HepG2 (cell line): ENCODE results near the gene ACP7. TPM values are rescaled to one million over a fixed set of nuclear protein-coding genes. Genes with fewer than 3 reads are reported as not detected.

ENCODE experiments used
- ATAC-seq: fragments of 200-7000 bp; cut with Tn5 transposase; 3 replicates; pipeline ENCODE4 v1.9.1; 2020; ENCODE audit warnings: mild to moderate bottlenecking, moderate library complexity
- BruUV-seq: library from RNA; stranded (reverse); fragments of 400-500 nt; replicated peaks from 2 replicates; lab custom pipeline; 2021; lab: Mats Ljungman, UMichigan
- CTCF ChIA-PET: fragments of 300-600 bp; formaldehyde crosslinking; extraction: SDS; loops from one replicate; lab custom pipeline; 2021; ENCODE audit warnings: low total read pairs, inconsistent platforms, low intra/inter-chr PET ratio; lab: Yijun Ruan, JAX
- POLR2A ChIA-PET: fragments of 350-600 bp; sonication (Branson Sonifier 250); formaldehyde crosslinking; loops from one replicate; lab custom pipeline; 2020; ENCODE audit warnings: antibody characterized with exemption, inconsistent platforms; lab: Yijun Ruan, JAX
- DNase-seq: peaks from one replicate; pipeline ENCODE4 v3.0.0-alpha.2; 2015; ENCODE audit warnings: low spot score
- FAIRE-seq: peaks from 3 replicates; lab custom pipeline; 2011; peaks lifted over from hg19 to GRCh38; lab: Jason Lieb, UNC
- H2AFZ ChIP-seq: one replicate; pipeline ENCODE4 v1.6.1; 2011; ENCODE audit warnings: low read length, inconsistent platforms
- H3K27ac ChIP-seq: fragments of 300-600 bp; 3 replicates; pipeline ENCODE4 v1.8.0; 2011; ENCODE audit warnings: mixed run types, mild to moderate bottlenecking, mixed read lengths, low read length, inconsistent platforms; ENCODE audit not compliant: insufficient read depth; ENCODE audit errors: extremely low read length
- H3K27me3 ChIP-seq, 2 experiments: fragments of 200-600 bp in 1 of 2; 2 replicates in 1 of 2; 3 replicates in 1 of 2; pipeline versions ENCODE4 v1.6.0 to v1.8.0; 2011; ENCODE audit warnings: low read length in 2 of 2, mild to moderate bottlenecking in 2 of 2, moderate library complexity in 2 of 2, inconsistent platforms in 1 of 2; ENCODE audit not compliant: insufficient read depth in 2 of 2, control insufficient read depth in 1 of 2
- H3K36me3 ChIP-seq, 2 experiments: fragments of 200-600 bp in 1 of 2; replicated peaks in 1 of 2; 2 replicates in 1 of 2; 3 replicates in 1 of 2; pipeline versions ENCODE4 v1.5.1 to v1.8.0; 2011; ENCODE audit warnings: low read length in 2 of 2, inconsistent platforms in 1 of 2; ENCODE audit not compliant: insufficient read depth in 2 of 2, control insufficient read depth in 1 of 2
- H3K4me1 ChIP-seq: 2 replicates; pipeline ENCODE4 v1.5.1; 2012; ENCODE audit warnings: low read length, inconsistent platforms; ENCODE audit not compliant: insufficient read depth
- H3K4me2 ChIP-seq: 2 replicates; pipeline ENCODE4 v1.6.0; 2011; ENCODE audit warnings: low read depth, low read length, inconsistent platforms
- H3K4me3 ChIP-seq, 3 experiments: fragments of 200-600 bp in 1 of 3; sonication (generic), shearing (Covaris generic) in 1 of 3; replicated peaks in 1 of 3; 2 replicates each; pipeline ENCODE4 v1.5.1; 2011 to 2016; ENCODE audit warnings: low read length in 3 of 3, inconsistent platforms in 2 of 3, low read depth in 2 of 3, mild to moderate bottlenecking in 2 of 3, control low read depth in 1 of 3, mixed read lengths in 1 of 3; ENCODE audit not compliant: insufficient read depth in 1 of 3
- H3K79me2 ChIP-seq: one replicate; pipeline ENCODE4 v1.6.1; 2011; ENCODE audit warnings: low read length, inconsistent platforms; ENCODE audit not compliant: insufficient read depth
- H3K9ac ChIP-seq: 2 replicates; pipeline ENCODE4 v1.6.0; 2011; ENCODE audit warnings: mild to moderate bottlenecking, low read depth, low read length, inconsistent platforms; ENCODE audit not compliant: insufficient read depth
- H3K9me3 ChIP-seq: 2 replicates; pipeline ENCODE4 v1.5.1; 2012; ENCODE audit warnings: mild to moderate bottlenecking, low read length
- H4K20me1 ChIP-seq: 2 replicates; pipeline ENCODE4 v1.6.0; 2011; ENCODE audit warnings: inconsistent platforms, mild to moderate bottlenecking, low read length, moderate library complexity; ENCODE audit not compliant: insufficient read depth
- CHCHD3 ChIP-seq: sonication (generic); formaldehyde crosslinking; IDR thresholded peaks from 2 replicates; pipeline ENCODE4 v1.8.0; 2022; ENCODE audit warnings: mild to moderate bottlenecking, missing genetic modification reagents, moderate library complexity
- FOXO1 ChIP-seq: sonication (generic); formaldehyde crosslinking; IDR thresholded peaks from 2 replicates; pipeline ENCODE4 v1.4.0; 2020; ENCODE audit warnings: missing genetic modification reagents
- HES4 ChIP-seq: sonication (generic); formaldehyde crosslinking; IDR thresholded peaks from 2 replicates; pipeline ENCODE4 v1.9.0; 2021; ENCODE audit warnings: mild to moderate bottlenecking, missing genetic modification reagents, borderline replicate concordance
- POLR2G ChIP-seq: fragments of 200-400 bp; formaldehyde crosslinking; IDR thresholded peaks from 2 replicates; pipeline ENCODE4 v1.6.1; 2018; ENCODE audit warnings: mild to moderate bottlenecking, low read depth, low read length, moderate library complexity
- TOPORS ChIP-seq: sonication (generic); formaldehyde crosslinking; IDR thresholded peaks from 2 replicates; pipeline ENCODE4 v1.8.0; 2023; ENCODE audit warnings: mild to moderate bottlenecking, missing genetic modification reagents
- ZMYM3 ChIP-seq: sonication (generic); formaldehyde crosslinking; IDR thresholded peaks from 2 replicates; pipeline ENCODE4 v1.5.1; 2020; ENCODE audit warnings: mild to moderate bottlenecking, missing genetic modification reagents
- ZNF207 ChIP-seq: fragments of 450-650 bp; IDR thresholded peaks from 2 replicates; pipeline ENCODE4 v1.6.1; 2016; ENCODE audit warnings: antibody characterized with exemption, borderline replicate concordance
- ZNF251 ChIP-seq: sonication (generic); formaldehyde crosslinking; IDR thresholded peaks from 2 replicates; pipeline ENCODE4 v1.9.0; 2021; ENCODE audit warnings: mild to moderate bottlenecking, missing genetic modification reagents
- ZNF577 ChIP-seq: sonication (generic); formaldehyde crosslinking; IDR thresholded peaks from 2 replicates; pipeline ENCODE4 v1.4.0; 2020; ENCODE audit warnings: mild to moderate bottlenecking, low read depth, missing genetic modification reagents, borderline replicate concordance
- WGBS: methylation state at CpG from one replicate; pipeline ENCODE4 v1.1.6; 2017; ENCODE audit warnings: low lambda C conversion rate; 5-methylcytosine and 5-hydroxymethylcytosine counted together
- in situ Hi-C: cut with HindIII; loops from 2 replicates; pipeline ENCODE4 v1.10.0; 2017; ENCODE audit warnings: low pct_unique_long_range_greater_than_20kb; ENCODE audit not compliant: extremely low pct_ligation_motif_present
- intact Hi-C: fragments of 100-400 bp; cut with micrococcal nuclease; formaldehyde crosslinking; loops from one replicate; pipeline ENCODE4 v1.10.0; 2022; ENCODE audit not compliant: unreplicated experiment
- polyA plus RNA-seq, 8 experiments: library from polyadenylated mRNA; depleted of rRNA in 3 of 8; stranded (reverse) in 7 of 8; unstranded in 1 of 8; fragments of >200 nt; fragmentation: Illumina TruSeq in 4 of 8; extraction: Trizol in 4 of 8; gene quantifications; 2 replicates each; pipeline versions ENCODE4 v1.2.1 to v1.2.3, GENCODE V29; 2011 to 2016; ENCODE audit warnings: low read depth in 4 of 8, missing spikeins in 1 of 8, mixed read lengths in 1 of 8; ENCODE audit not compliant: insufficient read depth in 1 of 8
- total RNA-seq, 5 experiments: library from RNA; depleted of rRNA; stranded (reverse); fragments of >200 nt; fragmentation: Illumina TruSeq; extraction: Trizol; gene quantifications; 2 replicates each; pipeline ENCODE4 v1.2.3, GENCODE V29; 2016; ENCODE audit warnings: low read depth in 1 of 5
- TF ChIP-seq, protein P1 (sequence below): sonication (generic); formaldehyde crosslinking; IDR thresholded peaks from 2 replicates; pipeline ENCODE4 v1.5.0; 2020; ENCODE audit warnings: mild to moderate bottlenecking, missing genetic modification reagents, moderate library complexity
- TF ChIP-seq, protein P2 (sequence below): IDR thresholded peaks from 2 replicates; pipeline ENCODE4 v1.6.1; 2012; ENCODE audit warnings: low read depth, low read length, improper control_type of control experiment
- TF ChIP-seq, protein P3 (sequence below): sonication (generic); formaldehyde crosslinking; IDR thresholded peaks from 2 replicates; pipeline ENCODE4 v1.4.0; 2020; ENCODE audit warnings: missing genetic modification reagents
- TF ChIP-seq, protein P4 (sequence below): sonication (generic); formaldehyde crosslinking; IDR thresholded peaks from 2 replicates; pipeline ENCODE4 v1.4.0; 2020; ENCODE audit warnings: missing genetic modification reagents
- TF ChIP-seq, protein P5 (sequence below): IDR thresholded peaks from 2 replicates; pipeline ENCODE4 v1.6.1; 2016

ACP7 gene
- total and polyA plus RNA-seq, 2 of the 13 experiments (the other 11 are each of a cell fraction or from before 2014, with no cell fraction given): not detected

DNA sequence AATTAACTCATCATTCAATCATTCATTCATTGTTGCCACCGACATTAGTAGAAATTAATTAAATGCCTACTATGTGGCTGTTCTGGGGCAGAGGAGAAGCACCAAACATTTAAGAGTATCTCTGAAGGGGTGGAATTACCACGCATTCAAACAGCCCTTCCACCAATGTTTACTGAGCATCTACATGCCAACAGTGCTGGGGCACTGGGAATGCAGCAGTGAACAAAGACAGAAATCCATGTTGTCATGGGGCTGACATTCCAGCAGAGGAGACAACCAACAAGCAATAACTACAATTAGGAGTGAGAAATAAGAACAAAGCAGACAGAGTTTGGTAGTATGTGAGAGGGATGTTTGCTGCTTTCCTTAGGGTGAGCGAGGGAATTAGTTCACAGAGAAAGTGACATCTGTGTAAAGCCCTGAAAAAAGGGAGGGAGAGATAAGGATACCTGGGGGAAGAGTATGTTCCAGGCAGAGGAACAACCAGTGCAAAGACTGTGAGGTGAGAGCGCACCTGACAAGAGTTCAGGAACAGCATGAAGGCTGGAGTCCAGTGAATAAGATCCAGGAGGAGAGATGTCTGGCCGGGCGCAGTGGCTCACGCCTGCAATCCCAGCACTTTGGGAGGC is 40.1 kb downstream of the ACP7 start (continued):
- TF ChIP-seq, protein P1, sequence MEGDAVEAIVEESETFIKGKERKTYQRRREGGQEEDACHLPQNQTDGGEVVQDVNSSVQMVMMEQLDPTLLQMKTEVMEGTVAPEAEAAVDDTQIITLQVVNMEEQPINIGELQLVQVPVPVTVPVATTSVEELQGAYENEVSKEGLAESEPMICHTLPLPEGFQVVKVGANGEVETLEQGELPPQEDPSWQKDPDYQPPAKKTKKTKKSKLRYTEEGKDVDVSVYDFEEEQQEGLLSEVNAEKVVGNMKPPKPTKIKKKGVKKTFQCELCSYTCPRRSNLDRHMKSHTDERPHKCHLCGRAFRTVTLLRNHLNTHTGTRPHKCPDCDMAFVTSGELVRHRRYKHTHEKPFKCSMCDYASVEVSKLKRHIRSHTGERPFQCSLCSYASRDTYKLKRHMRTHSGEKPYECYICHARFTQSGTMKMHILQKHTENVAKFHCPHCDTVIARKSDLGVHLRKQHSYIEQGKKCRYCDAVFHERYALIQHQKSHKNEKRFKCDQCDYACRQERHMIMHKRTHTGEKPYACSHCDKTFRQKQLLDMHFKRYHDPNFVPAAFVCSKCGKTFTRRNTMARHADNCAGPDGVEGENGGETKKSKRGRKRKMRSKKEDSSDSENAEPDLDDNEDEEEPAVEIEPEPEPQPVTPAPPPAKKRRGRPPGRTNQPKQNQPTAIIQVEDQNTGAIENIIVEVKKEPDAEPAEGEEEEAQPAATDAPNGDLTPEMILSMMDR (CRISPR knock-in tag): 0 out of 2 replicates have a peak, but pooled peaks have one; percentile 10
- TF ChIP-seq, protein P2, sequence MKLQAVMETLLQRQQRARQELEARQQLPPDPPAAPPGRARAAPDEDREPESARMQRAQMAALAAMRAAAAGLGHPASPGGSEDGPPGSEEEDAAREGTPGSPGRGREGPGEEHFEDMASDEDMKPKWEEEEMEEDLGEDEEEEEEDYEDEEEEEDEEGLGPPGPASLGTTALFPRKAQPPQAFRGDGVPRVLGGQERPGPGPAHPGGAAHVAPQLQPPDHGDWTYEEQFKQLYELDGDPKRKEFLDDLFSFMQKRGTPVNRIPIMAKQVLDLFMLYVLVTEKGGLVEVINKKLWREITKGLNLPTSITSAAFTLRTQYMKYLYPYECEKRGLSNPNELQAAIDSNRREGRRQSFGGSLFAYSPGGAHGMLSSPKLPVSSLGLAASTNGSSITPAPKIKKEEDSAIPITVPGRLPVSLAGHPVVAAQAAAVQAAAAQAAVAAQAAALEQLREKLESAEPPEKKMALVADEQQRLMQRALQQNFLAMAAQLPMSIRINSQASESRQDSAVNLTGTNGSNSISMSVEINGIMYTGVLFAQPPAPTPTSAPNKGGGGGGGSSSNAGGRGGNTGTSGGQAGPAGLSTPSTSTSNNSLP: no peak

DNA sequence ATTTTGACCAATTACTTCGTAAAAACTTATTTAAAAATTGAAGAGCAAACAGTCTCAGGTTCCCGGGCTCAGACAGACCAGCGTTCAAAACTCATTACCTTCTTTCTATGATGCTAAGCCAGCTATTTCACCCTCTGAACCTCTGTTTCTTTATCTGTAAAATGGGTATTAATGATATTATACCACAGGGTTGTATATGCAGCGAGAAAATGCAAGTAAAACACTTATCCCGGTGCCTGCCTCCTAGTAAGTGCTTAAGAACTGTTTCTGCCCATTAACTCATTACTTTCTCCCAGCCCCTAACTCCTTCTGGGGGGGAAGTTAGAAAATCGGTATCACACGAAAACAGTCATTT is 41.0 kb downstream of the ACP7 start:
- peak overlapping the region; percentile 17 to 87 (median 35) for H3K4me3 ChIP-seq
- peaks cover 59% of the 10 kb centered on the region for H3K4me1 ChIP-seq
- H3K4me2 ChIP-seq: peak overlapping the region; percentile 79
- no peak for DNase-seq
- no peak for FAIRE-seq
- CTCF ChIA-PET: no interaction called here
- no peak for ATAC-seq
- intact Hi-C loops: no loop called here
- peak overlapping the region; percentile 80 for H2AFZ ChIP-seq
- peaks cover 22% of the 10 kb centered on the region for H4K20me1 ChIP-seq
- in situ Hi-C loops: no loop called here
- BruUV-seq: no TSS peak
- POLR2A ChIA-PET: interaction anchor here (2.5 kb wide), 1 partner anchor 20 kb away, joined by 35 read pairs; no protein-coding TSS in a partner anchor
- H3K79me2 ChIP-seq: peaks cover 40% of the 10 kb centered on the region
- no peaks in the 10 kb centered on the region for H3K27me3 ChIP-seq
- 0 out of 5 replicates have a peak, but pooled peaks cover 0 to 3% of the 10 kb centered on the region in 2 experiments for H3K36me3 ChIP-seq
- WGBS: 35% methylated on average over 7 of the region's 7 CpGs
- H3K27ac ChIP-seq: peak overlapping the region; percentile 99
- H3K9ac ChIP-seq: peak overlapping the region; percentile 48
- no peaks in the 10 kb centered on the region for H3K9me3 ChIP-seq
- no peak for TF ChIP-seq POLR2G
- TF ChIP-seq, protein P3, sequence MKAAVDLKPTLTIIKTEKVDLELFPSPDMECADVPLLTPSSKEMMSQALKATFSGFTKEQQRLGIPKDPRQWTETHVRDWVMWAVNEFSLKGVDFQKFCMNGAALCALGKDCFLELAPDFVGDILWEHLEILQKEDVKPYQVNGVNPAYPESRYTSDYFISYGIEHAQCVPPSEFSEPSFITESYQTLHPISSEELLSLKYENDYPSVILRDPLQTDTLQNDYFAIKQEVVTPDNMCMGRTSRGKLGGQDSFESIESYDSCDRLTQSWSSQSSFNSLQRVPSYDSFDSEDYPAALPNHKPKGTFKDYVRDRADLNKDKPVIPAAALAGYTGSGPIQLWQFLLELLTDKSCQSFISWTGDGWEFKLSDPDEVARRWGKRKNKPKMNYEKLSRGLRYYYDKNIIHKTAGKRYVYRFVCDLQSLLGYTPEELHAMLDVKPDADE (CRISPR knock-in tag): 0 out of 2 replicates have a peak, but pooled peaks have one; percentile 9
- peak; percentile 91 for TF ChIP-seq ZMYM3 (CRISPR knock-in tag)
- TF ChIP-seq TOPORS (CRISPR knock-in tag): 0 out of 2 replicates have a peak, but pooled peaks have one; percentile 5
- no peak for TF ChIP-seq CHCHD3 (CRISPR knock-in tag)
- no peak for TF ChIP-seq ZNF251
- TF ChIP-seq, protein P4, sequence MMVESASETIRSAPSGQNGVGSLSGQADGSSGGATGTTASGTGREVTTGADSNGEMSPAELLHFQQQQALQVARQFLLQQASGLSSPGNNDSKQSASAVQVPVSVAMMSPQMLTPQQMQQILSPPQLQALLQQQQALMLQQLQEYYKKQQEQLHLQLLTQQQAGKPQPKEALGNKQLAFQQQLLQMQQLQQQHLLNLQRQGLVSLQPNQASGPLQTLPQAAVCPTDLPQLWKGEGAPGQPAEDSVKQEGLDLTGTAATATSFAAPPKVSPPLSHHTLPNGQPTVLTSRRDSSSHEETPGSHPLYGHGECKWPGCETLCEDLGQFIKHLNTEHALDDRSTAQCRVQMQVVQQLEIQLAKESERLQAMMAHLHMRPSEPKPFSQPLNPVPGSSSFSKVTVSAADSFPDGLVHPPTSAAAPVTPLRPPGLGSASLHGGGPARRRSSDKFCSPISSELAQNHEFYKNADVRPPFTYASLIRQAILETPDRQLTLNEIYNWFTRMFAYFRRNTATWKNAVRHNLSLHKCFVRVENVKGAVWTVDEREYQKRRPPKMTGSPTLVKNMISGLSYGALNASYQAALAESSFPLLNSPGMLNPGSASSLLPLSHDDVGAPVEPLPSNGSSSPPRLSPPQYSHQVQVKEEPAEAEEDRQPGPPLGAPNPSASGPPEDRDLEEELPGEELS (CRISPR knock-in tag): no peak
- no peak for TF ChIP-seq HES4
- TF ChIP-seq, protein P5, sequence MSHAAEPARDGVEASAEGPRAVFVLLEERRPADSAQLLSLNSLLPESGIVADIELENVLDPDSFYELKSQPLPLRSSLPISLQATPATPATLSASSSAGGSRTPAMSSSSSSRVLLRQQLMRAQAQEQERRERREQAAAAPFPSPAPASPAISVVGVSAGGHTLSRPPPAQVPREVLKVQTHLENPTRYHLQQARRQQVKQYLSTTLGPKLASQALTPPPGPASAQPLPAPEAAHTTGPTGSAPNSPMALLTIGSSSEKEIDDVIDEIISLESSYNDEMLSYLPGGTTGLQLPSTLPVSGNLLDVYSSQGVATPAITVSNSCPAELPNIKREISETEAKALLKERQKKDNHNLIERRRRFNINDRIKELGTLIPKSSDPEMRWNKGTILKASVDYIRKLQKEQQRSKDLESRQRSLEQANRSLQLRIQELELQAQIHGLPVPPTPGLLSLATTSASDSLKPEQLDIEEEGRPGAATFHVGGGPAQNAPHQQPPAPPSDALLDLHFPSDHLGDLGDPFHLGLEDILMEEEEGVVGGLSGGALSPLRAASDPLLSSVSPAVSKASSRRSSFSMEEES: no peak
- TF ChIP-seq ZNF207: no peak
- no peak for TF ChIP-seq FOXO1 (CRISPR knock-in tag)
- TF ChIP-seq ZNF577 (CRISPR knock-in tag): no peak
